ENCODE results near the gene ENDOD1.

The ENDOD1 gene

GRCh38 chr11:95170294-95170693 lies 80.6 kb downstream of the ENDOD1 start:
- no peak for DNase-seq (ENCODE audit: low spot score)

- DNase-seq (ENCODE audit: low spot score), result no peak
Observed at GRCh38 chr11:95175818-95176380, 86.3 kb downstream of the ENDOD1 start.
